Mesothelial cell of epicardium (in vitro differentiated cells): ENCODE measurements around the gene MYO1G. TPM values are rescaled to one million over a fixed set of nuclear protein-coding genes. Genes with fewer than 3 reads are reported as not detected.

Experiments
- DNase-seq, 2 experiments: peaks; one replicate each; pipeline ENCODE4 v3.0.0; 2021; ENCODE audit warnings: low spot score in 2 of 2; ENCODE audit not compliant: unreplicated experiment in 2 of 2
- H3K27ac Mint-ChIP-seq: 2 replicates; pipeline ENCODE4 v1.8.0; 2021; ENCODE audit warnings: mixed read lengths
- H3K27me3 Mint-ChIP-seq: 2 replicates; pipeline ENCODE4 v1.8.0; 2021; ENCODE audit warnings: low read depth, mixed read lengths
- H3K36me3 Mint-ChIP-seq: 2 replicates; pipeline ENCODE4 v1.8.0; 2021; ENCODE audit warnings: mixed read lengths
- H3K4me1 Mint-ChIP-seq: 2 replicates; pipeline ENCODE4 v1.8.0; 2021; ENCODE audit warnings: mixed read lengths
- H3K4me3 Mint-ChIP-seq: 2 replicates; pipeline ENCODE4 v1.8.0; 2021; ENCODE audit warnings: mild to moderate bottlenecking, moderate library complexity, mixed read lengths
- H3K9me3 Mint-ChIP-seq: 2 replicates; pipeline ENCODE4 v1.8.0; 2021; ENCODE audit warnings: mixed read lengths
- total RNA-seq: library from RNA; stranded (reverse); gene quantifications from 3 replicates; pipeline ENCODE4 v1.2.1, GENCODE V29; 2021
- TF ChIP-seq, protein P1 (sequence below): fragments of 200-600 bp; sonication (generic); IDR thresholded peaks from one replicate; pipeline ENCODE4 v1.5.0; 2021; ENCODE audit warnings: antibody characterized with exemption; ENCODE audit not compliant: unreplicated experiment

MYO1G gene
- total RNA-seq, 1 donor from 2014 or later = 0.65 TPM

DNA sequence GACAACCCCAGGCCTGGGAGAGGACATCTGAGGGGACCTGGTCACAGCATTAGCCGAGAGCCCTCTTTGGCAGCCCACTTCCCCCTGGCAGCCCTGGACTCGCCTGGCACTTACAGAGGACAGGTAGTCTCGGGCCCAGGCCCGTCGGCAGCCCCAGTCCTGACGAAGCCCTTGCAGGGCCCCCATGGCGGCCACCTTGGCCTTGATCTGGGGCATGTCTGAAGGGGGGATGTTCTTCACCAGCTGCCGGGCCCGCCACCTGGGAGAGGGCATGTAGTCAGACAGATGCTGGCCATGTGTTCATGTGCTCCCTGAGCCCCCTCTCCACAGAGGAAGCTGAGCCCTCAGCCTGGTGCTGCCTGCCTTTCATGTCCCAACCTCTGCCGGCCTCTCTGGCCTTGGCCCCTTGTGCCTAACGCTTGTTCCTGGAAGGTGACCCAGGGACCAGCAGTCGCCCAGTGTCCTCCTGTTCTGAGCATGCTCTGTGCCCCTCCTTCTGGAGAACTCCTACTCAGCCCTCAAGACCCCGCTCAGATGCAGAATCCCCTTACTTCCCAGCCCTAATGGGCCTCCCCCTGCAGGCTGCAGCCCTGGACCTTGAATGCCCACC lies 13.9 kb downstream of the MYO1G start:
- no peak overlapping the region for H3K4me3 Mint-ChIP-seq
- no peaks in the 10 kb centered on the region for H3K4me1 Mint-ChIP-seq
- no peak for DNase-seq
- H3K27me3 Mint-ChIP-seq = peaks cover 10% of the 10 kb centered on the region
- no peaks in the 10 kb centered on the region for H3K36me3 Mint-ChIP-seq
- no peaks in the 10 kb centered on the region for H3K9me3 Mint-ChIP-seq
- H3K27ac Mint-ChIP-seq = no peak overlapping the region
- TF ChIP-seq, protein P1, sequence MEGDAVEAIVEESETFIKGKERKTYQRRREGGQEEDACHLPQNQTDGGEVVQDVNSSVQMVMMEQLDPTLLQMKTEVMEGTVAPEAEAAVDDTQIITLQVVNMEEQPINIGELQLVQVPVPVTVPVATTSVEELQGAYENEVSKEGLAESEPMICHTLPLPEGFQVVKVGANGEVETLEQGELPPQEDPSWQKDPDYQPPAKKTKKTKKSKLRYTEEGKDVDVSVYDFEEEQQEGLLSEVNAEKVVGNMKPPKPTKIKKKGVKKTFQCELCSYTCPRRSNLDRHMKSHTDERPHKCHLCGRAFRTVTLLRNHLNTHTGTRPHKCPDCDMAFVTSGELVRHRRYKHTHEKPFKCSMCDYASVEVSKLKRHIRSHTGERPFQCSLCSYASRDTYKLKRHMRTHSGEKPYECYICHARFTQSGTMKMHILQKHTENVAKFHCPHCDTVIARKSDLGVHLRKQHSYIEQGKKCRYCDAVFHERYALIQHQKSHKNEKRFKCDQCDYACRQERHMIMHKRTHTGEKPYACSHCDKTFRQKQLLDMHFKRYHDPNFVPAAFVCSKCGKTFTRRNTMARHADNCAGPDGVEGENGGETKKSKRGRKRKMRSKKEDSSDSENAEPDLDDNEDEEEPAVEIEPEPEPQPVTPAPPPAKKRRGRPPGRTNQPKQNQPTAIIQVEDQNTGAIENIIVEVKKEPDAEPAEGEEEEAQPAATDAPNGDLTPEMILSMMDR = no peak

DNA sequence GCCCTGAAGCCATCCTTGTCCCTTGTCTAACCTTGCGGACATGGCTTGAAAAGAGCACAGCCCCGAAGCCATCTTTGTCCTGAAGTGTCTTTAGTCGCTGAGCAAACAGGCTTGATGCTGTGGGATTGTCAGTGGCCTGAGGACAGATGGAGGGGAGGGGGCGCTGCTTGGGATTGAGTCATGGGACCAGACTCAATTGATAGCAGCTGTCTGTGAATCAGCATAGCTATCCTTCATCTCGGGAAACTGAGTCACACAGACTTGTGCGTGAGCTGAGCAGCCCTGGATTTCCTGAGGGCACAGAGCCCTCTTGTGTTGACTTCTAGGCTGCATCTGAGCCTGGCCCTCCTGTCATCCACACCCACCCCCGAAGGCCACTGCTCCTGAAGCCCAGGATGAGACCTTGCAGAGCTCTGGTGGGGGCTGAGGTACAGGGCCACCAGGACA lies 14.4 kb downstream of the MYO1G start:
- H3K9me3 Mint-ChIP-seq = no peaks in the 10 kb centered on the region
- H3K4me3 Mint-ChIP-seq = no peak overlapping the region
- no peaks in the 10 kb centered on the region for H3K36me3 Mint-ChIP-seq
- no peak for DNase-seq
- no peak overlapping the region for H3K27ac Mint-ChIP-seq
- peaks cover 12% of the 10 kb centered on the region for H3K27me3 Mint-ChIP-seq
- TF ChIP-seq, protein P1 = no peak
- no peaks in the 10 kb centered on the region for H3K4me1 Mint-ChIP-seq

DNA sequence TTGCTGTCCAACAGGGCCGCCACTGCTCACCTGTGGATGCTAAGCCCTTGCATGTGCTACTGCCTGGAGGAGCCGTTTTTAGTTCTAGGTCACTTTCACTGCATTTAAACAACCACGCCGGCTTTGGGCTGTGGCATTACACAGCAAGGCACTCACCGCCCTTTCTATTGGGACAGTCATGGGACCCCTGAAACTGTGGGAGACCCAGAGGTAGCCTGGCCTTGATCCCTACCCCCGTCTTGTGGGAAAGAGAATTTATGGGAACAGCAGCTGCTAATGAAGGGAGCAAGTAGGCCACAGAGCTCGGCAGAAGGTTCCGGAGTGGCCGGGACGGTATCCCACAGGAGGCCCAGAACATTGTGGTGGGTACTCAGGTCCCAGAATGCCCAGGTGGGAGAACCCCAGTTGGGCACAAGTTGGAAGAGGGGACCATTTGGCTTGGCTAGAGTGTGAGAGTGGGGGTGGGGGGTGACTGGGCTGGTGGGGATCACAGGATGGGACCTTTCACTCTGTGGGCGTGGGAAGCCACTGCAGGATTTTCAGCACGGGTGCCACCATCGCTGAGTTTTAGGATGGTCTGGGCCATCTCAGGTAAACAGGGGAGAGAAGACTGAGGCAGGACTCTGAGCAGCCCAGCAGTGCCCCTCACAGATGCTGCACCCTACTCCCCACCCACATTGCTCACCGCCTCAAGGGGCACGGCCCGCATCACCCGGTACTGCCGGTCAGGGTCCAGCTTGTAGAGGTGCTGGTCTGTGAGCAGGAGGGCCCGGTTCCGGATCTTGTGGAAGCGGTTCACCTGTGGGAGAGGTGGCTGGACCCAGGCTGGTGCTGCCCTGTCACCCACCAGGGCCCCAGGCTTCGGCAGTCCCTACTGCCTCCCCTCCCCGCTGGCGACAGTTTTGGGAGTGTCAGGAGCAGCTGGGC lies 15.2 kb downstream of the MYO1G start:
- no peak overlapping the region for H3K27ac Mint-ChIP-seq
- no peak for DNase-seq
- peaks cover 12% of the 10 kb centered on the region for H3K27me3 Mint-ChIP-seq
- no peaks in the 10 kb centered on the region for H3K9me3 Mint-ChIP-seq
- no peak overlapping the region for H3K4me3 Mint-ChIP-seq
- TF ChIP-seq, protein P1 = no peak
- H3K36me3 Mint-ChIP-seq = no peaks in the 10 kb centered on the region
- H3K4me1 Mint-ChIP-seq = no peaks in the 10 kb centered on the region

DNA sequence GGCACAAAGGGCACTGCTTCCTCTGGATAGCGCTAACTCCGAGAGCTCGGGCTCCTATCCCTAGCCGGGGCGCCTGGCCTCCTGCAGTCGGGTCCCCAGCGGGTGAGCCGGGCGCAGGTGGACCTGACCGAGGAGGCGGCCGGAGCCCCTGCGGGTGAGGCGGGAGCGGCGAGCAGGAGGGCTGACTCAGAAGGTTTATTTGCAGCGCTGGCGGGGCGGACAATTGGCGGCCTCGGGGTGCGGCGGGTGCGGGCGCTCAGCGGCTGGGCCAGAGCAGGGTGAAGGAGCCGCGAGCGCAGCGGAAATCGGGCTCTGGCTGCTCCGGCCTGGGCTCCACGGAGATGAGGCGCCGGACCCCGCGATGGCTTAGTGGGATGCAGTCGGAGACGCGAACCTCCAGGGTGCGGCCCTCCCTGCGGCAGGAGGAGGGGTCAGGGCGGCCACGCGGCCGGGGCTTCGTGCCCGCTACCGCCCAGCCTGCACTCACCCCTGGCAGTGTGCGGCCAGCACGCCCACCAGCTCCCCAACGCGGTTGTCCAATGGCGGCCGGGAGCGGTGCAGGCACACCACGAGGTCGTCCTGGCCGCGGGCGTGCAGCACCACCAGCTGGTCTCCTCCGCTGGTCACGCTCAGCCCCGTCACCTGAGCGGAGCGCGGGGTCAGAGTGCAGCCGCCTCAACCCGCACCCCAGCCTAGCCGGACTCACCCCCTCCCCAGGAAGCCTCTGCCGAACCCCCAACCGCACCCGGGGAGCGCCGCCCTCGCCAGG lies 16.1 kb downstream of the MYO1G start:
- no peak overlapping the region for H3K27ac Mint-ChIP-seq
- no peaks in the 10 kb centered on the region for H3K9me3 Mint-ChIP-seq
- H3K27me3 Mint-ChIP-seq = peaks cover 12% of the 10 kb centered on the region
- no peak overlapping the region for H3K4me3 Mint-ChIP-seq
- DNase-seq = no peak
- H3K4me1 Mint-ChIP-seq = no peaks in the 10 kb centered on the region
- TF ChIP-seq, protein P1 = no peak
- H3K36me3 Mint-ChIP-seq = no peaks in the 10 kb centered on the region

DNA sequence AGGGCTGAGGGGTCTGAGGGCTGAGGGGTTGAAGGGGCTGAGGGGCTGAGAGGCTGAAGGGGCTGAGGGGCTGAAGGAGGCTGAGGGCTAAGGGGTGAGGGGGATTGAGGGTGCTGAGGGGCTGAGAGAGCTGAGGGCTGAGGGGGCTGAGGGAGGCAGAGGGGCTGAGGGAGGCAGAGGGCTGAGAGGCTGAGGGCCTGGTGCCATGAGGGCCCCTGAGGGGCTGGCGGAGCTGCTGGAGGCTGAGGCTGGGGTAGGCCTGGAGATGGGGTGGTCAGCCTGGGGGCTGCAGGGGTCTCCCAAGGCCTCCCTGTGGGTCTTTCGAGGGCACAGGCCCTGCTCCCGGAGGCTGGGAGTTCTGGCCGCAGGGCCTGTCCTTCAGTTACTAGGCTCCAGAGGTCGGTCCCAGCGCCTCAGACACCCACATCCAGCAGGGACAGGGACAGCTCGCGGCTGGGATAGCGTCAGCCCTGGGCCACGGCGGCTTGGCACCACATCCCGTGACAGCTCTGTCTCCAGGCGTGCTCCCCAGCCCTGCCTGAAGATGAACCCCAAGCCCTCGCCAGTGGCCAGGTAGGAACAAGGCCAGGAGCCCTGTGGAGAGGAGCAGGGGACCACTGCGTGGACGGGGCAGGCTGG lies 16.9 kb downstream of the MYO1G start:
- Mint-ChIP-seq H3K9me3 (no peaks in the 10 kb centered on the region), H3K36me3 (no peaks in the 10 kb centered on the region), H3K4me1 (no peaks in the 10 kb centered on the region), H3K27me3 (peaks cover 12% of the 10 kb centered on the region), H3K27ac (no peak overlapping the region), H3K4me3 (no peak overlapping the region)
- no peak for DNase-seq
- TF ChIP-seq, protein P1 = no peak
